Measurements from ENCODE around the gene SYNDIG1L. TPM values are rescaled to one million over a fixed set of nuclear protein-coding genes. Genes with fewer than 3 reads are reported as not detected.

The SYNDIG1L gene
- total and polyA plus RNA-seq, 2 of the 8 experiments (the other 6 are each of a cell fraction or from before 2014, with no cell fraction given), result 3.0 to 3.2 TPM

- TF ChIP-seq EP300 (IDR thresholded peaks at IDR 0.05; ENCODE audit: borderline replicate concordance in 1 of 2, low read depth in 2 of 2, low read length in 2 of 2) (no peak), TBP (IDR thresholded peaks at IDR 0.05; ENCODE audit: low read depth, low read length) (no peak), ATF3 (IDR thresholded peaks at IDR 0.05; ENCODE audit: insufficient read depth, low read depth, low read length) (0 out of 2 replicates have a peak, but pooled peaks have one; percentile 8), POU5F1 (IDR thresholded peaks at IDR 0.05; ENCODE audit: low read depth, low read length) (no peak), HDAC2 (IDR thresholded peaks at IDR 0.05; ENCODE audit: borderline replicate concordance in 1 of 2, low read depth in 2 of 2, low read length in 2 of 2) (no peak), TAF7 (optimal IDR thresholded peaks at IDR 0.05; ENCODE audit: borderline replicate concordance, low read depth, low read length) (no peak), RAD21 (IDR thresholded peaks at IDR 0.05 in 1 of 2, conservative IDR thresholded peaks at IDR 0.05 in 1 of 2; ENCODE audit: low read depth in 2 of 2, low read length in 2 of 2) (peak; percentile 38 to 69; a peak in 3 of 4 replicates), MAFK (IDR thresholded peaks at IDR 0.05; ENCODE audit: low read depth, low read length) (peak; percentile 76; the same call in 1 of the 2 replicates), EZH2 (IDR thresholded peaks at IDR 0.05; ENCODE audit: low read depth, low read length, severe bottlenecking) (no peak), BRCA1 (IDR thresholded peaks at IDR 0.05; ENCODE audit: low read depth, low read length) (no peak), ASH2L (IDR thresholded peaks at IDR 0.05; ENCODE audit: low read length) (no peak), CHD2 (IDR thresholded peaks at IDR 0.05; ENCODE audit: low read length) (no peak), ATF2 (IDR thresholded peaks at IDR 0.05; ENCODE audit: low read length) (no peak), USF2 (IDR thresholded peaks at IDR 0.05; ENCODE audit: low read length) (no peak)
Measured at GRCh38 chr14:74459289-74459946, 33.4 kb upstream of the SYNDIG1L start (continued).

Data from H1 (cell line).